ENCODE results near the gene OSBPL1A.

GRCh38 chr18:24364177-24364576, 33.4 kb downstream of the OSBPL1A start:
- TF ChIP-seq CHD2 (IDR thresholded peaks at IDR 0.05; ENCODE audit: low read length, partially characterized antibody), result no peak
- TF ChIP-seq CTCF (IDR thresholded peaks at IDR 0.05), result no peak
- TF ChIP-seq EP300 (IDR thresholded peaks at IDR 0.05), result no peak
- no peak for TF ChIP-seq NFE2L2 (conservative IDR thresholded peaks at IDR 0.05; ENCODE audit: low read length)
- no peak for TF ChIP-seq KDM5A (IDR thresholded peaks at IDR 0.05)
- no peak for TF ChIP-seq POLR2A (IDR thresholded peaks at IDR 0.05; ENCODE audit: low read length)
- TF ChIP-seq FOSL2 (IDR thresholded peaks at IDR 0.05), result no peak
- no peak for TF ChIP-seq FOSL2 (CRISPR knock-in tag; IDR thresholded peaks at IDR 0.05)
- TF ChIP-seq REST (IDR thresholded peaks at IDR 0.05), result no peak
